NCI-H1105 (cell line): ENCODE measurements around the gene TBC1D28.
"Not testable (repeated sequence)": the region's sequence is repeated elsewhere in the genome, so short reads cannot be mapped to it uniquely, and the experiment has no call there.

Experiments
- DNase-seq: peaks from one replicate; lab custom pipeline; 2025; lab: John Stamatoyannopoulos, UW

Gene TBC1D28

DNA sequence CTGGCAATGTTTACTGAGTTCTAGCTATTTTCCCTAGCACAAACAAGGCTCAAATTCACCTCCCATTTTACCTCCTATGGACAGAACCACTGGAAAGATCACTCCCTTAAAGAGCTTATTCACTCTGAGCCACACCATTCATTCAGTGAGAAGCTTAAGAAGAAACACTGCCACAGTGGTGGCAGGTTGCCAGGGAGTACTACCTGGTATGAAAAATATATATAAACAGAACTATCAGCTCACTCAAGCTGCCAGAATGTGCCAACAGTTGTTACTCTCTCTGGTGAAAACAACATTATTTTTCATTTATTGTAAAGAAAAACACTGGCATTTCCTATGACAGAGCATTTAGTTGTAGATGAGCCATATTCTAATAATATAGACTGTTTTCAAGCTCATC is 31.2 kb downstream of the TBC1D28 start:
- not testable (repeated sequence) for DNase-seq

DNA sequence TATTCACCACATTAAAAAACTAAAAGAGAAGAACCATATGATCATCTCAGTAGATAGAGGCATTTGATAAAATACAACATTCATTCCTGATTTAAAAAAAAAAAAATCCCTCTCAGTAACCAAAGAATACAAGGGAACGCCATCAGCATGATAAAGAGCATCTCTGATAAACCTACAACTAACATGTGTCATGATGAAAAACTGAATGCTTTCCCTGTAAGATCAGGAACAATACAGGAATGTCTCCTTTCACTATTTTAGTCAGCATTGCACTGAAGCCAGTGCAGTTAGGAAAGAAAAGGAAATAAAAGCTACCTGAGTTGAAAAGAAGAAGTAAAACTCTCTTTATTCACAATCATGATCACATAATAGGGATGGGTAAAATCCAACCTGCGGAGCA is 51.1 kb downstream of the TBC1D28 start:
- not testable (repeated sequence) for DNase-seq
